Measurements from ENCODE around the gene REEP6.

The REEP6 gene

DNA sequence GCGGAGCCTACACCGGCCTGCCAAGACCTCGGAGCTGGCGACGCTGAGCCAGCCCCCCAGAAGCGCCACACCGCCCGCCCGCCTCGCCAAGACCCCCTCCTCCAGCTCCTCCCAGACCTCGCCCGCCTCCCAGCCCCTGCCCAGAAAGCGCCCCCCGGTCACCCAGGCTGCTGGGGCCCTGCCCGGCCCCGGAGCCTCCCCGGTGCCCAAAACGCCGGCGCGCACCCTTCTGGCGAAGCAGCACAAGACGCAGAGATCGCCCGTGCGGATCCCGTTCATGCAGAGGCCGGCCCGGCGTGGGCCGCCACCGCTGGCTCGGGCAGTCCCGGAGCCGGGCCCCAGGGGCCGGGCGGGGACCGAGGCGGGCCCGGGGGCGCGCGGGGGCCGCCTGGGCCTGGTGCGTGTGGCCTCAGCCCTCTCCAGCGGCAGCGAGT is 22.1 kb upstream of the REEP6 start:
- TF ChIP-seq, protein P1, sequence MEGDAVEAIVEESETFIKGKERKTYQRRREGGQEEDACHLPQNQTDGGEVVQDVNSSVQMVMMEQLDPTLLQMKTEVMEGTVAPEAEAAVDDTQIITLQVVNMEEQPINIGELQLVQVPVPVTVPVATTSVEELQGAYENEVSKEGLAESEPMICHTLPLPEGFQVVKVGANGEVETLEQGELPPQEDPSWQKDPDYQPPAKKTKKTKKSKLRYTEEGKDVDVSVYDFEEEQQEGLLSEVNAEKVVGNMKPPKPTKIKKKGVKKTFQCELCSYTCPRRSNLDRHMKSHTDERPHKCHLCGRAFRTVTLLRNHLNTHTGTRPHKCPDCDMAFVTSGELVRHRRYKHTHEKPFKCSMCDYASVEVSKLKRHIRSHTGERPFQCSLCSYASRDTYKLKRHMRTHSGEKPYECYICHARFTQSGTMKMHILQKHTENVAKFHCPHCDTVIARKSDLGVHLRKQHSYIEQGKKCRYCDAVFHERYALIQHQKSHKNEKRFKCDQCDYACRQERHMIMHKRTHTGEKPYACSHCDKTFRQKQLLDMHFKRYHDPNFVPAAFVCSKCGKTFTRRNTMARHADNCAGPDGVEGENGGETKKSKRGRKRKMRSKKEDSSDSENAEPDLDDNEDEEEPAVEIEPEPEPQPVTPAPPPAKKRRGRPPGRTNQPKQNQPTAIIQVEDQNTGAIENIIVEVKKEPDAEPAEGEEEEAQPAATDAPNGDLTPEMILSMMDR (IDR thresholded peaks at IDR 0.05) = no peak

DNA sequence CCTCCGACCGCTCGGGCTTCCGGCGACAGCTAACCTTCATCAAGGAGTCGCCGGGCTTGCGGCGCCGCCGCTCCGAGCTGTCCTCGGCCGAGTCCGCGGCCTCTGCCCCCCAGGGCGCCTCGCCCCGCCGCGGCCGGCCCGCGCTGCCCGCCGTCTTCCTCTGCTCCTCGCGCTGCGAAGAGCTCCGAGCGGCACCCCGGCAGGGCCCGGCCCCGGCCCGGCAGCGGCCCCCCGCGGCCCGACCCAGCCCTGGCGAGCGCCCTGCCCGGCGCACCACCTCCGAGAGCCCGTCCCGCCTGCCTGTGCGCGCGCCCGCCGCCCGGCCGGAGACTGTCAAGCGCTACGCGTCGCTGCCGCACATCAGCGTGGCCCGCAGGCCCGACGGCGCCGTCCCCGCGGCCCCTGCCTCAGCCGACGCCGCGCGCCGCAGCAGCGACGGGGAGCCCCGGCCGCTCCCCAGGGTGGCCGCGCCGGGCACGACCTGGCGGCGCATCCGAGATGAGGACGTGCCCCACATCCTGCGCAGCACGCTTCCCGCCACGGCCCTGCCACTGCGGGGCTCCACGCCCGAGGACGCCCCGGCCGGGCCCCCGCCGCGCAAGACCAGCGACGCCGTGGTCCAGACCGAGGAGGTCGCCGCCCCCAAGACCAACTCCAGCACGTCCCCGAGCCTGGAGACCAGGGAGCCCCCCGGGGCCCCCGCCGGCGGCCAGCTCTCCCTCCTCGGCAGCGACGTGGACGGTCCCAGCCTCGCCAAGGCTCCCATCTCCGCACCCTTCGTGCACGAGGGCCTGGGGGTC is 21.5 kb upstream of the REEP6 start:
- TF ChIP-seq, protein P1 (IDR thresholded peaks at IDR 0.05) = no peak

DNA sequence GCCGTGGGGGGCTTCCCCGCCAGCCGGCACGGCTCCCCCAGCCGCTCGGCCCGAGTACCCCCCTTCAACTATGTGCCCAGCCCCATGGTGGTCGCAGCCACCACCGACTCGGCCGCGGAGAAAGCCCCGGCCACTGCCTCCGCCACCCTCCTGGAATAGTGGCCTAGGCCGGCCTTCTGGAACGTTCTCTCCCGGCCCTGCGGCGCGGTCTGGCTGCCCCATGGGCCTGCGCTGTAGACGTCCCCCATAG is 21.0 kb upstream of the REEP6 start:
- TF ChIP-seq, protein P1 (IDR thresholded peaks at IDR 0.05) = no peak

DNA sequence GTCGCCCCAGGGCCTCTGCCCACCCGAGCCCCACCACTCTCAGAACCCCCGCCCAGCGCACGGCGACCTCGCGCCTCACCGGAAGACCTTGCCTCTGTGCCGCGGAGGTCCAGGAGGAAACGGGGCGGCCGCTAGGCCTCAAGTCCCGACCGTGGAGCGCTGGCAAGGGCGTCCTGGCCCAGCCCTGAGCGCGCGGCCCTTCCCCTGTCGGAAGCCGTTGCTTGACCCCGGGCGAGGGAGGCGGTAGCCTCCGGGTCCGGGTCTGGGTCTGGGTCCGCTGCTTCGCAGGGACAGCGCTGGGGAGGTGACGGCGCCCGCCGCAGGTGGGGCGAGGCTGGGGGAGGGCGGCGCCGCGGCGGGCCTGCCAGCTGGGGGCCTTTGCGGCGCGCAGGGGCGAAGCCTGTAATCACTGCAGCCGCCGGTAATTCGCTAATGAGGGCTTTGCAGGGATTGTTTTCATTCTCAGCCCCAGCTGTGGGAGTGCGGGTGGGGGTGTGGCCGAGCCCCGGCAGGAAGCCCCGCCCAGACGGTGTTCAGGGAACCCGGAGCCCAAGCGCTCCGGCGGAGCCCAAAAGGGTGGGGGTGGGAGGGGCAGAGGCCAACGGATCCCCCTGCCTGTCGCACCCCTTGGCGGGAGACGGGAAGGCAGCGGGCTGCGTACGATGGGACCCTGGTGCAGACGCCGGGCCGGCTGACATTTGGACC is 20.5 kb upstream of the REEP6 start:
- TF ChIP-seq, protein P1 (IDR thresholded peaks at IDR 0.05) = no peak

DNA sequence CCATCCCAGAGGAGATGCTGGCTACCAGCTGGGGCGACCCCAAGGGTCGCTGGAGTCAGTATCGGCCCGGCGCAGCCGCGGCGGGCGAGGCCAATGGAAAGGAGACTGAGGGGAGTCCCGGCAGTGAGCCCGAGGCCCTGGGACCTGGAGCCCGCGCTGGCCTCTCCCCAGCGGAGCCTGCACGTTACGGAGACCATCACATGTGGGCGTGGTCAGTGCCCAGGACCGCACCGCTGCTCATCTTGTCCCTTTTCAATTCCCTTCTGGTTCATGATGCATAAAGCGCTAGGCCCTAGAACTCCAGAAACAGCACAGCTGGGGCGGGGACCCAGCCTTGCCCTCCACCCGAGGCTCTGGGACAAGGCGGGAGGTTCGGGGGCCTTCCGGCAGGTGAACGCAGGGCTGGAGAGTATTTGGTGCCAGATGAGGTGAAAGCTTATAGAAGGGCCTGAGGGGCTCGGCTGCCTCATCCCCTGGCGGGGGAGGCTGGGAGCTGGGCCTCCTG is 19.9 kb upstream of the REEP6 start:
- TF ChIP-seq, protein P1 (IDR thresholded peaks at IDR 0.05) = no peak

DNA sequence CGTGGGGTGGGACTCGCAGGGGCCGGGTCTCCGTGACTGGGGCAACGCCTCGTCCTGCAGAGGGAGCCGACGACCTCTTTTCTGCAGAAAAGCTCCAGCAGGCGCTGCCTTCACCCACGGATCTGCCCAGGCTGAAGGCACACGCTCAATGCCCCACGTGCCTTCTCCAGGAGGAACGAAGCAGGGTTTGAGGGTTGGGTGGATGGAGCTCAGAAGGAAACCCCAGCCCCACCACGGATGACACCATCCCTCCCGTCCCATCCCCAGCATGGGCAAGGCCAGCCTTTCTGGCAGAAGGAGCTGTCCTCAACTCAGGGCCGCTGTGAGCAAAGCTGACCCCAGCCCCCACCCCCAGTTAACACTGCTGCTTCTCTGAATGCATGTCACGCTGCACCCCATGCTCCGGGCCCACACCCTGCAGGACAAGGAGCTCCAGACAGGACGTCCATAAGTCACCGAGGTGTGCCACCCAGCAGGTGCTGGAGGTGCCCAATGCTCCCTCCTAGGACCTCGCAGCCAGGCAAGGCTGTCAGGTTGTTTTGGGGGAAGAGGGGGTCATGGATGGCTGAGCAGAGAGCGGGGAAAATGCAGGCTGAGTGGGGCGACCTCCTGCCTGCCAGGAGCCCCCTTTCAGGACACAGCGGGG is 19.3 kb upstream of the REEP6 start:
- TF ChIP-seq, protein P1 (IDR thresholded peaks at IDR 0.05) = no peak; the same call in 1 of the 2 replicates

DNA sequence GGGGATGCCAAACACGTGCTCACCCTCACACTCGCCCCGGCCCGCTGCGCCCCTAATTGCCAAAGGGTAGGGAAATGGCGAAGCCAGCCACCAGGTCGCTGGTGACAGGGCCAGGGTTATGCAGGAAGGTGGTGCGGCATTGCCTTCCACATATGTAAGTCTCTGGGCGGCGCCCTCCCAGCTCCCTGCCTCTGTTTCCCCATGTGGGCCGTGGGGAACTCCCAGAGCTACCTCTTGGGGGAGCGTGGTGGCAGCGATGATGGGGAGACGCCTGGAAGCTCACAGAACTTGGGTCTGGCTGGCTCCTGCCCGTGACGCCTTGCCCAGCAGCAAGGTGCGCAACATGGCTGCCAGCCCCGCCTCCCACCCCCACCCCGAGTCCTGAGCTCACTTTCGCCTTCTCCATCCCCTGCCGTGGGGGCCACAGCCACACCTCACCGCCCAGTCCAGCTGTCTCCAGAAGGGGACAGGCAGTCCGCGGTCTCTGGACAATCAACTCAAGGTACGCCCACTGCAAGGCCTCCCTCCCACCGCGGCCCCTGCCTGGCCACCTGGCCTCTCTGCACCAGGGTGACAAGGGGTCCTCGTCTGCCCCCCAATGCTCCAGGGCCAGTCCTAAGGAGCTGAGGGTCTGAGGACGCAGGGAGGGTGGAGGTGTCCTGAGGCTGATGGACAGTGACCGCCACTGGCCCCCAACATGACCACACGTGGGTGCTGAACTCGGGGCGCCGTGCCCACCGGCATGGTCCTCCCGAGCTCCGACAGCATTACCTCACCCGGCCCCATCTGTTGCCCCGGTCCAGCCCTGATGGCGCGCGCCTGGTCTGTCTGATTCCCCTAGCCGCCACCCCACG is 18.5 kb upstream of the REEP6 start:
- TF ChIP-seq, protein P1 (IDR thresholded peaks at IDR 0.05) = no peak

Data from LNCAP (cell line).